Neural crest cell (in vitro differentiated cells): Measurements from ENCODE around the gene HDAC4. TPM values are rescaled to one million over a fixed set of nuclear protein-coding genes. Genes with fewer than 3 reads are reported as not detected.

Experiments used
- DNase-seq: peaks from one replicate; pipeline ENCODE4 v3.0.0; 2021; ENCODE audit warnings: low read depth, mixed read lengths, low spot score
- H3K27ac Mint-ChIP-seq: one replicate; pipeline ENCODE4 v1.8.0; 2021; ENCODE audit warnings: mild to moderate bottlenecking, mixed read lengths; ENCODE audit not compliant: unreplicated experiment
- H3K27me3 Mint-ChIP-seq: 2 replicates; pipeline ENCODE4 v1.8.0; 2021; ENCODE audit warnings: low read depth, mild to moderate bottlenecking, mixed read lengths
- H3K36me3 Mint-ChIP-seq: 2 replicates; pipeline ENCODE4 v1.8.0; 2021; ENCODE audit warnings: low read depth, mild to moderate bottlenecking, mixed read lengths
- H3K4me1 Mint-ChIP-seq: 2 replicates; pipeline ENCODE4 v1.8.0; 2021; ENCODE audit warnings: mixed read lengths
- H3K4me3 Mint-ChIP-seq: one replicate; pipeline ENCODE4 v1.8.0; 2021; ENCODE audit warnings: mild to moderate bottlenecking, mixed read lengths
- H3K9me3 Mint-ChIP-seq: 2 replicates; pipeline ENCODE4 v1.8.0; 2021; ENCODE audit warnings: mixed read lengths
- CTCF ChIP-seq: fragments of 200-600 bp; sonication (generic); conservative IDR thresholded peaks from 2 replicates; pipeline ENCODE4 v1.5.0; 2021; ENCODE audit warnings: antibody characterized with exemption, mild to moderate bottlenecking
- total RNA-seq: library from RNA; stranded (reverse); gene quantifications from 2 replicates; pipeline ENCODE4 v1.2.1, GENCODE V29; 2021

The HDAC4 gene
- total RNA-seq, 1 donor from 2014 or later, result 52.1 TPM

- H3K9me3 Mint-ChIP-seq, result no peaks in the 10 kb centered on the region
- H3K27ac Mint-ChIP-seq, result peak overlapping the region; percentile 94
- no peaks in the 10 kb centered on the region for H3K27me3 Mint-ChIP-seq
- no peak for DNase-seq
- H3K4me3 Mint-ChIP-seq, result no peak overlapping the region
- peaks cover 77% of the 10 kb centered on the region for H3K4me1 Mint-ChIP-seq
- TF ChIP-seq CTCF, result no peak
- H3K36me3 Mint-ChIP-seq, result no peaks in the 10 kb centered on the region
Measured at GRCh38 chr2:239302808-239303557, 97.8 kb downstream of the HDAC4 start.

GRCh38 chr2:239302083-239302807, 98.6 kb downstream of the HDAC4 start:
- Mint-ChIP-seq H3K4me1 (peaks cover 78% of the 10 kb centered on the region), H3K9me3 (no peaks in the 10 kb centered on the region), H3K27ac (no peak overlapping the region), H3K36me3 (no peaks in the 10 kb centered on the region), H3K4me3 (no peak overlapping the region), H3K27me3 (no peaks in the 10 kb centered on the region)
- TF ChIP-seq CTCF, result no peak
- DNase-seq, result no peak

GRCh38 chr2:239300871-239301735, 99.7 kb downstream of the HDAC4 start:
- no peak for DNase-seq
- no peak for TF ChIP-seq CTCF
- peaks cover 85% of the 10 kb centered on the region for H3K4me1 Mint-ChIP-seq
- H3K4me3 Mint-ChIP-seq, result no peak overlapping the region
- no peaks in the 10 kb centered on the region for H3K9me3 Mint-ChIP-seq
- H3K36me3 Mint-ChIP-seq, result no peaks in the 10 kb centered on the region
- no peaks in the 10 kb centered on the region for H3K27me3 Mint-ChIP-seq
- H3K27ac Mint-ChIP-seq, result no peak overlapping the region

GRCh38 chr2:239300242-239300641, 100.6 kb downstream of the HDAC4 start:
- H3K36me3 Mint-ChIP-seq, result no peaks in the 10 kb centered on the region
- H3K27me3 Mint-ChIP-seq, result no peaks in the 10 kb centered on the region
- DNase-seq, result no peak
- no peaks in the 10 kb centered on the region for H3K9me3 Mint-ChIP-seq
- H3K4me1 Mint-ChIP-seq, result peaks cover 87% of the 10 kb centered on the region
- no peak for TF ChIP-seq CTCF
- no peak overlapping the region for H3K27ac Mint-ChIP-seq
- H3K4me3 Mint-ChIP-seq, result no peak overlapping the region

- Mint-ChIP-seq H3K4me1 (peaks cover 81% of the 10 kb centered on the region), H3K27ac (no peak overlapping the region), H3K27me3 (no peaks in the 10 kb centered on the region), H3K36me3 (no peaks in the 10 kb centered on the region), H3K4me3 (peak overlapping the region; percentile 20), H3K9me3 (no peaks in the 10 kb centered on the region)
- no peak for DNase-seq
- TF ChIP-seq CTCF, result no peak
Measured at GRCh38 chr2:239299218-239299939, 101.4 kb downstream of the HDAC4 start.
